ENCODE data around the gene RMP24.

Gene RMP24

GRCh38 chr18:35938562-35938961 is 33.9 kb upstream of the RMP24 start:
- no peak overlapping the region for H3K27ac ChIP-seq
- H3K4me3 ChIP-seq, result no peak overlapping the region
- intact Hi-C loops (cut with DNase I; ENCODE audit: low total_unique reads), result no loop called here
- TF ChIP-seq EP300 (IDR thresholded peaks at IDR 0.05; ENCODE audit: low read depth), result no peak
- TF ChIP-seq POLR2AphosphoS5 (IDR thresholded peaks at IDR 0.05), result no peak
- no peak for TF ChIP-seq POLR2A (IDR thresholded peaks at IDR 0.05)
- no peak for TF ChIP-seq CTCF (IDR thresholded peaks at IDR 0.05)
- no peaks in the 10 kb centered on the region for H3K4me1 ChIP-seq
- H3K36me3 ChIP-seq, result no peaks in the 10 kb centered on the region
- DNase-seq, result no peak
- no peaks in the 10 kb centered on the region for H3K9me3 ChIP-seq
- no peaks in the 10 kb centered on the region for H3K27me3 ChIP-seq
- in situ Hi-C loops (cut with MboI; ENCODE audit: low pct_ligation_motif_present in 1 of 4, low pct_unique_long_range_greater_than_20kb in 1 of 4, low sequenced_read_pairs in 3 of 4), result loop anchor here in 2 of 4 donors (25.0 kb wide), 2 partner anchors 176 to 551 kb away; partner anchors contain the start of gene ZNF396 (in 1 of the 2)
- WGBS, 2 donors (ENCODE audit: low coverage in 1 of 2), result 80 to 85% methylated on average over 1 of the region's 1 CpG

DNA sequence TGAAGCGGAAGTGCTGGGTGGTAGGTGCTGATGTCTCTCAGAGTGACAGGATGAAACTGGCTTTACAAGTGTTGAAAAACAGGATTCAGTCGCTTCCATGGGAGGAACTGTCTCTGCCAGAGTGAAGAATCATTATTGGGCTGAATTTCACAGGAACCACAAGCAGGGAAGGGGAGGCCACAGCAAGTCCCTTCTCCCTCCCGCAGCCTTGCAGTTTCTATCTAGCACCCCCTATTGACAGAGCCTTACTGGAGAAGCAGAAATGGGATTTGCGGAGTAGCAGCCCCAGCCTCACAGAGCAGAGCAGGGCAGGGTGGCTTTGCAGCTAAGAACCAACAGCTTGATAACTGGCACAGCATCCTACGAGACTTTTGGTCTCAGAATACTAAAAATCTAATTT is 33.3 kb upstream of the RMP24 start:
- 56 to 73% methylated on average over 2 to 5 of the region's 5 CpGs for WGBS, 2 donors (ENCODE audit: low coverage in 1 of 2)
- no peak for DNase-seq
- Histone ChIP-seq H3K27ac (no peak overlapping the region), H3K27me3 (no peaks in the 10 kb centered on the region), H3K4me3 (no peak overlapping the region), H3K36me3 (no peaks in the 10 kb centered on the region), H3K9me3 (no peaks in the 10 kb centered on the region), H3K4me1 (no peaks in the 10 kb centered on the region)
- TF ChIP-seq POLR2AphosphoS5 (IDR thresholded peaks at IDR 0.05), result no peak
- no peak for TF ChIP-seq EP300 (IDR thresholded peaks at IDR 0.05; ENCODE audit: low read depth)
- TF ChIP-seq CTCF (IDR thresholded peaks at IDR 0.05), result no peak
- TF ChIP-seq POLR2A (IDR thresholded peaks at IDR 0.05), result no peak
- intact Hi-C loops (cut with DNase I; ENCODE audit: low total_unique reads) (no loop called here), in situ Hi-C loops (cut with MboI; ENCODE audit: low pct_ligation_motif_present in 1 of 4, low pct_unique_long_range_greater_than_20kb in 1 of 4, low sequenced_read_pairs in 3 of 4) (loop anchor here in 2 of 4 donors (25.0 kb wide), 2 partner anchors 177 to 552 kb away; partner anchors contain the start of gene ZNF396 (in 1 of the 2))

DNA sequence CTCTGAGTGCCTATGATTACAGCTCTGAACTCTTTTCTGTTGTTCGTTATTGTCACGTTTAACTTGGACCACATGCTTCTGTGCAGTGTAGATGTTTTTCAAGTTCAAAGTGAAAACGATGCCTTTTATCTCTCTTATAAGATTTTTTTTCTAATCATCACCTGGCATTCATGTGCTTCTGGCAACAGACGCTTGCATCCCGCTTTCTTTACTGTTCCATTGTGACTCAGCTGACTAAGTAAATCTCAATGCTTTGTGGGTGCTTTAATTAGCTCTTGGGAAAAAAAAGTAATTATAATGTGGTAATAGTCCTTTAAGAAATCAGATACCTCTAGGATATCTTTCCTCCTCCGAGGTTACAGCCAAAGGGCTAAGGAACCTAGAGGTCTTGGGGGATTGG is 31.2 kb upstream of the RMP24 start:
- Histone ChIP-seq H3K4me1 (no peaks in the 10 kb centered on the region), H3K36me3 (no peaks in the 10 kb centered on the region), H3K9me3 (no peaks in the 10 kb centered on the region), H3K4me3 (no peak overlapping the region), H3K27me3 (no peaks in the 10 kb centered on the region), H3K27ac (no peak overlapping the region)
- in situ Hi-C loops (cut with MboI; ENCODE audit: low pct_ligation_motif_present in 1 of 4, low pct_unique_long_range_greater_than_20kb in 1 of 4, low sequenced_read_pairs in 3 of 4), result loop anchor here in 2 of 4 donors (25.0 kb wide), 2 partner anchors 179 to 554 kb away; partner anchors contain the start of gene ZNF396 (in 1 of the 2)
- no peak for TF ChIP-seq EP300 (IDR thresholded peaks at IDR 0.05; ENCODE audit: low read depth)
- TF ChIP-seq POLR2AphosphoS5 (IDR thresholded peaks at IDR 0.05), result no peak
- TF ChIP-seq CTCF (IDR thresholded peaks at IDR 0.05), result no peak
- no peak for TF ChIP-seq POLR2A (IDR thresholded peaks at IDR 0.05)
- no peak for DNase-seq
- 64 to 77% methylated on average over 5 to 6 of the region's 6 CpGs for WGBS, 2 donors (ENCODE audit: low coverage in 1 of 2)
- intact Hi-C loops (cut with DNase I; ENCODE audit: low total_unique reads), result loop anchor here (10.0 kb wide), 1 partner anchor 186 kb away; no protein-coding TSS in a partner anchor

DNA sequence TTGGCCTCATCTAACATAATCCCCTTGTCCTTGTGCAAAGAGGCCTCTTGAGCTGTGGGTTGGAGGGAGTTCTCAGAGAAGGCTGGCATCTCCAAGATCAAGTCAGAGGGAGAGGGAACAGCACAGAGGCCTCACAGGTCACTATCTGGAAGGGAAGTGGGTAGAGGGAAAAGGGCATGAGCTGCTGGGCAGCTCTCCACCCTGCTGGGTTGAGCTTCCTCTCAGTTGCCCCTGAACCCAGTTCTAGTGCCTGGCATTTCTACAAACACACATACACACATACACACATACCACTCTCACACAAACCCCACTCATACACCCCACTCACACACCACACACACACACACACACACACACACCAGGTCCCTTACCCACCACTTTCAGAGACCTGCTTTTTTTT is 30.3 kb upstream of the RMP24 start:
- no peak for TF ChIP-seq CTCF (IDR thresholded peaks at IDR 0.05)
- intact Hi-C loops (cut with DNase I; ENCODE audit: low total_unique reads) (loop anchor here (10.0 kb wide), 1 partner anchor 187 kb away; no protein-coding TSS in a partner anchor), in situ Hi-C loops (cut with MboI; ENCODE audit: low pct_ligation_motif_present in 1 of 4, low pct_unique_long_range_greater_than_20kb in 1 of 4, low sequenced_read_pairs in 3 of 4) (loop anchor here in 2 of 4 donors (25.0 kb wide), 2 partner anchors 180 to 555 kb away; partner anchors contain the start of gene ZNF396 (in 1 of the 2))
- Histone ChIP-seq H3K9me3 (no peaks in the 10 kb centered on the region), H3K36me3 (no peaks in the 10 kb centered on the region), H3K27ac (no peak overlapping the region), H3K27me3 (no peaks in the 10 kb centered on the region), H3K4me1 (no peaks in the 10 kb centered on the region), H3K4me3 (no peak overlapping the region)
- no peak for DNase-seq
